HUES64 (cell line): ENCODE measurements around the gene ERLIN1.
A peak's percentile ranks its signal among the peaks of the same experiment; 100 is the strongest.

Experiments used
- H3K27ac ChIP-seq: 2 replicates; pipeline ENCODE4 v1.7.0; 2013; ENCODE audit warnings: low read depth, low read length, inconsistent platforms
- H3K27me3 ChIP-seq: 2 replicates; pipeline ENCODE4 v1.6.1; 2013; ENCODE audit warnings: mild to moderate bottlenecking, low read length; ENCODE audit not compliant: insufficient read depth
- H3K36me3 ChIP-seq: 2 replicates; pipeline ENCODE4 v1.6.1; 2013; ENCODE audit warnings: mild to moderate bottlenecking, low read length; ENCODE audit not compliant: insufficient read depth
- H3K4me1 ChIP-seq: 2 replicates; pipeline ENCODE4 v1.6.1; 2013; ENCODE audit warnings: mild to moderate bottlenecking, low read length, moderate library complexity; ENCODE audit not compliant: insufficient read depth
- H3K4me3 ChIP-seq: 2 replicates; pipeline ENCODE4 v1.5.1; 2013; ENCODE audit warnings: mild to moderate bottlenecking, low read length, moderate library complexity
- H3K9ac ChIP-seq: 2 replicates; pipeline ENCODE4 v1.6.1; 2013; ENCODE audit warnings: mild to moderate bottlenecking, low read depth, low read length
- H3K9me3 ChIP-seq: 2 replicates; pipeline ENCODE4 v1.6.1; 2013; ENCODE audit warnings: low read depth, low read length; ENCODE audit not compliant: insufficient read depth
- WGBS: fragments of 150-250, 120-280 bp; methylation state at CpG from one replicate; pipeline ENCODE4 v1.1.7; 2013; ENCODE audit warnings: missing lambda C conversion rate; 5-methylcytosine and 5-hydroxymethylcytosine counted together

The ERLIN1 gene

GRCh38 chr10:100192350-100192749 lies 6.5 kb upstream of the ERLIN1 start:
- WGBS = 96% methylated on average over 2 of the region's 2 CpGs
- Histone ChIP-seq H3K4me1 (no peaks in the 10 kb centered on the region), H3K27ac (no peak overlapping the region), H3K36me3 (peaks cover 80% of the 10 kb centered on the region), H3K27me3 (no peaks in the 10 kb centered on the region), H3K4me3 (no peak overlapping the region), H3K9me3 (no peaks in the 10 kb centered on the region), H3K9ac (no peak overlapping the region)

GRCh38 chr10:100186253-100187212 lies 704 bp upstream of the ERLIN1 start:
- peaks cover 57% of the 10 kb centered on the region for H3K36me3 ChIP-seq
- peak overlapping the region; percentile 86 for H3K9ac ChIP-seq
- 44% methylated on average over 28 of the region's 28 CpGs for WGBS
- peak overlapping the region; percentile 76 for H3K4me3 ChIP-seq
- peaks cover 10% of the 10 kb centered on the region; the same call in 1 of the 2 replicates for H3K4me1 ChIP-seq
- H3K9me3 ChIP-seq = no peaks in the 10 kb centered on the region
- H3K27me3 ChIP-seq = no peaks in the 10 kb centered on the region
- H3K27ac ChIP-seq = peak overlapping the region; percentile 82

- Histone ChIP-seq H3K36me3 (peaks cover 45% of the 10 kb centered on the region), H3K9ac (peak overlapping the region; percentile 86), H3K9me3 (no peaks in the 10 kb centered on the region), H3K27me3 (no peaks in the 10 kb centered on the region), H3K27ac (no peak overlapping the region), H3K4me3 (peak overlapping the region; percentile 76), H3K4me1 (peaks cover 10% of the 10 kb centered on the region; the same call in 1 of the 2 replicates)
- WGBS = 13% methylated on average over 4 of the region's 4 CpGs
Measured at GRCh38 chr10:100184840-100185239, 989 bp downstream of the ERLIN1 start.

GRCh38 chr10:100184426-100184825 lies 1.4 kb downstream of the ERLIN1 start:
- H3K9me3 ChIP-seq = no peaks in the 10 kb centered on the region

GRCh38 chr10:100183481-100183880 lies 2.3 kb downstream of the ERLIN1 start:
- no peaks in the 10 kb centered on the region for H3K27me3 ChIP-seq
- H3K4me1 ChIP-seq = peaks cover 10% of the 10 kb centered on the region; the same call in 1 of the 2 replicates
- H3K9me3 ChIP-seq = no peaks in the 10 kb centered on the region
- H3K9ac ChIP-seq = no peak overlapping the region
- no peak overlapping the region for H3K4me3 ChIP-seq
- no peak overlapping the region for H3K27ac ChIP-seq
- 92% methylated on average over 3 of the region's 3 CpGs for WGBS
- peaks cover 39% of the 10 kb centered on the region for H3K36me3 ChIP-seq

More at GRCh38 chr10:100184426-100184825, 1.4 kb downstream of the ERLIN1 start:
- Histone ChIP-seq H3K9ac (peak overlapping the region; percentile 86; the same call in 1 of the 2 replicates), H3K36me3 (peaks cover 41% of the 10 kb centered on the region), H3K27ac (no peak overlapping the region), H3K27me3 (no peaks in the 10 kb centered on the region), H3K4me3 (peak overlapping the region; percentile 76), H3K4me1 (peaks cover 10% of the 10 kb centered on the region; the same call in 1 of the 2 replicates)
- WGBS = no CpG with 5 or more reads among the region's 1 CpG

GRCh38 chr10:100182908-100183307 lies 2.9 kb downstream of the ERLIN1 start:
- peaks cover 39% of the 10 kb centered on the region for H3K36me3 ChIP-seq
- H3K27ac ChIP-seq = no peak overlapping the region
- WGBS = 96% methylated on average over 3 of the region's 3 CpGs

GRCh38 chr10:100182281-100182680 lies 3.5 kb downstream of the ERLIN1 start:
- H3K4me1 ChIP-seq = peaks cover 10% of the 10 kb centered on the region; the same call in 1 of the 2 replicates
- no peaks in the 10 kb centered on the region for H3K27me3 ChIP-seq
- H3K27ac ChIP-seq = no peak overlapping the region
- WGBS = 97% methylated on average over 6 of the region's 6 CpGs
- H3K36me3 ChIP-seq = peaks cover 42% of the 10 kb centered on the region
- no peaks in the 10 kb centered on the region for H3K9me3 ChIP-seq
- no peak overlapping the region for H3K4me3 ChIP-seq
- no peak overlapping the region for H3K9ac ChIP-seq

More at GRCh38 chr10:100182908-100183307, 2.9 kb downstream of the ERLIN1 start:
- no peak overlapping the region for H3K4me3 ChIP-seq
- no peak overlapping the region for H3K9ac ChIP-seq
- H3K27me3 ChIP-seq = no peaks in the 10 kb centered on the region
- H3K4me1 ChIP-seq = peaks cover 10% of the 10 kb centered on the region; the same call in 1 of the 2 replicates
- H3K9me3 ChIP-seq = no peaks in the 10 kb centered on the region

- Histone ChIP-seq H3K4me1 (no peaks in the 10 kb centered on the region), H3K36me3 (peaks cover 80% of the 10 kb centered on the region)
- WGBS = 80% methylated on average over 1 of the region's 1 CpG
Measured at GRCh38 chr10:100175875-100176274, 10.0 kb downstream of the ERLIN1 start.

GRCh38 chr10:100174699-100175677 lies 10.8 kb downstream of the ERLIN1 start:
- no peak overlapping the region for H3K4me3 ChIP-seq
- no peaks in the 10 kb centered on the region for H3K27me3 ChIP-seq
- H3K9ac ChIP-seq = no peak overlapping the region
- no peaks in the 10 kb centered on the region for H3K9me3 ChIP-seq
- 95% methylated on average over 3 of the region's 3 CpGs for WGBS
- no peaks in the 10 kb centered on the region for H3K4me1 ChIP-seq
- no peak overlapping the region for H3K27ac ChIP-seq
- peaks cover 82% of the 10 kb centered on the region for H3K36me3 ChIP-seq

More at GRCh38 chr10:100175875-100176274, 10.0 kb downstream of the ERLIN1 start:
- Histone ChIP-seq H3K9me3 (no peaks in the 10 kb centered on the region), H3K27me3 (no peaks in the 10 kb centered on the region), H3K9ac (no peak overlapping the region), H3K27ac (no peak overlapping the region), H3K4me3 (no peak overlapping the region)

- H3K9me3 ChIP-seq = no peaks in the 10 kb centered on the region
- no peaks in the 10 kb centered on the region for H3K27me3 ChIP-seq
- 96% methylated on average over 5 of the region's 6 CpGs for WGBS
- H3K9ac ChIP-seq = no peak overlapping the region
- H3K27ac ChIP-seq = no peak overlapping the region
- peaks cover 80% of the 10 kb centered on the region for H3K36me3 ChIP-seq
- H3K4me1 ChIP-seq = no peaks in the 10 kb centered on the region
- H3K4me3 ChIP-seq = no peak overlapping the region
Measured at GRCh38 chr10:100173035-100173434, 12.8 kb downstream of the ERLIN1 start.
